ENCODE measurements around the gene KRTAP10-7.
"Not testable (repeated sequence)": the region's sequence is repeated elsewhere in the genome, so short reads cannot be mapped to it uniquely, and the experiment has no call there.

The KRTAP10-7 gene

DNA sequence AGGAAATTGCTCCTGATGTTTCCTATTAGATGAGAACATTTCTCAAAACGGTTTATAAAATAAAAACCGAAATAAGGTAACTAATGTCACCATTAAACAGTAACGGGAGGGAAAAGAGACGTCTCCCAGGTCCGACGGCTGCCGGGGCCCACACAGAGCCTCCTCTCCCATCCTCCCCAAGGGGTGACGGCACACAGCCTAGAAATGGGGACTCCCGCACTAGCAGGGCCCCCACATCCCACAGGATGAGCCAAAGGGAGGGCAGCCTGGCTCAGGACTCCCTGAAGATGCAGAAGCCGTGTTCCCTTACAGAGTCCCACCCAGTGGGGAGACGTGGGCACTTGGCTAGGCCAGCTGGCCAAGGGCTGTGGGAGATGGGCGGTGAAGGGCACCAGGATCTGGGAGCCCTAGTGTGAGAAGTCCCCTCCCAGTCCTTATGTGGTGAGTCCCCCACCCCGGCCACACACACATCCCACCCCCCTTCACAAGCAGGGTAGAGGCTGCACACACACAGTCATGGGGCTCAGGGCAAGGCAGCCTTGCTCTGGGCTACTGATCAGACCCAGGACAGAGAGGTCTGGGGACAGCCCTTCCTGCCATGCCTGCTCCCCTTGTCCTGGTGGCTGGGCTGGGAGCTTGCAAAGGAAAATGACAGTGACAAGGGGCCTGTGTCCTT is 45.1 kb upstream of the KRTAP10-7 start:
- in situ Hi-C loops (cut with HindIII; ENCODE audit: low pct_ligation_motif_present, low sequenced_read_pairs): no loop called here
- H3K27ac ChIP-seq: no peak overlapping the region
- H3K4me3 ChIP-seq (ENCODE audit: low read depth, low read length): no peak overlapping the region
- no peaks in the 10 kb centered on the region for H3K36me3 ChIP-seq (replicated peaks)
- TF ChIP-seq, protein P1, sequence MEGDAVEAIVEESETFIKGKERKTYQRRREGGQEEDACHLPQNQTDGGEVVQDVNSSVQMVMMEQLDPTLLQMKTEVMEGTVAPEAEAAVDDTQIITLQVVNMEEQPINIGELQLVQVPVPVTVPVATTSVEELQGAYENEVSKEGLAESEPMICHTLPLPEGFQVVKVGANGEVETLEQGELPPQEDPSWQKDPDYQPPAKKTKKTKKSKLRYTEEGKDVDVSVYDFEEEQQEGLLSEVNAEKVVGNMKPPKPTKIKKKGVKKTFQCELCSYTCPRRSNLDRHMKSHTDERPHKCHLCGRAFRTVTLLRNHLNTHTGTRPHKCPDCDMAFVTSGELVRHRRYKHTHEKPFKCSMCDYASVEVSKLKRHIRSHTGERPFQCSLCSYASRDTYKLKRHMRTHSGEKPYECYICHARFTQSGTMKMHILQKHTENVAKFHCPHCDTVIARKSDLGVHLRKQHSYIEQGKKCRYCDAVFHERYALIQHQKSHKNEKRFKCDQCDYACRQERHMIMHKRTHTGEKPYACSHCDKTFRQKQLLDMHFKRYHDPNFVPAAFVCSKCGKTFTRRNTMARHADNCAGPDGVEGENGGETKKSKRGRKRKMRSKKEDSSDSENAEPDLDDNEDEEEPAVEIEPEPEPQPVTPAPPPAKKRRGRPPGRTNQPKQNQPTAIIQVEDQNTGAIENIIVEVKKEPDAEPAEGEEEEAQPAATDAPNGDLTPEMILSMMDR (IDR thresholded peaks at IDR 0.05; ENCODE audit: low read depth, low read length, missing control alignments): no peak
- peaks cover 12% of the 10 kb centered on the region for H3K27me3 ChIP-seq (replicated peaks)
- DNase-seq: no peak

DNA sequence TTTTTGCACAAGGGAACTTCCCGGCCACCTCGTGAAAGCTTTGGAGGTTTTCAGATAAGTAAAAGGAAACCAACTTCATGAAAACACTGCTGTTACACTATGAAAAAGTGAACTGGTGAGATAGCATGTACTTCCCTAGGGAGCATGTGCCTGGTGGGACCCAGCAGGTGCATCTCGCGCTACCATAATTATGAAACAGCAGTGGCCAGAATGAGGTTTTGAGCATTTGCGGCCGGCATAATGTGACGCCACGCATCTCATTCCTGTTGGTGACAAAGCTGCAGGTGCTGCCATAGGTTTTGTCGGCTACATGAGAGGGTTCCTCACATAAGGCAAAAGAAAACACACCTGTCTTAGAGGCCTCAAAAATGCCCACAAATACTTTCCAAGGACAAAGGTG is 43.5 kb upstream of the KRTAP10-7 start:
- in situ Hi-C loops (cut with HindIII; ENCODE audit: low pct_ligation_motif_present, low sequenced_read_pairs): no loop called here
- H3K27me3 ChIP-seq (replicated peaks): peaks cover 12% of the 10 kb centered on the region
- H3K36me3 ChIP-seq (replicated peaks): no peaks in the 10 kb centered on the region
- H3K4me3 ChIP-seq (ENCODE audit: low read depth, low read length): no peak overlapping the region
- no peak for DNase-seq
- H3K27ac ChIP-seq: no peak overlapping the region
- TF ChIP-seq, protein P1 (IDR thresholded peaks at IDR 0.05; ENCODE audit: low read depth, low read length, missing control alignments): no peak

DNA sequence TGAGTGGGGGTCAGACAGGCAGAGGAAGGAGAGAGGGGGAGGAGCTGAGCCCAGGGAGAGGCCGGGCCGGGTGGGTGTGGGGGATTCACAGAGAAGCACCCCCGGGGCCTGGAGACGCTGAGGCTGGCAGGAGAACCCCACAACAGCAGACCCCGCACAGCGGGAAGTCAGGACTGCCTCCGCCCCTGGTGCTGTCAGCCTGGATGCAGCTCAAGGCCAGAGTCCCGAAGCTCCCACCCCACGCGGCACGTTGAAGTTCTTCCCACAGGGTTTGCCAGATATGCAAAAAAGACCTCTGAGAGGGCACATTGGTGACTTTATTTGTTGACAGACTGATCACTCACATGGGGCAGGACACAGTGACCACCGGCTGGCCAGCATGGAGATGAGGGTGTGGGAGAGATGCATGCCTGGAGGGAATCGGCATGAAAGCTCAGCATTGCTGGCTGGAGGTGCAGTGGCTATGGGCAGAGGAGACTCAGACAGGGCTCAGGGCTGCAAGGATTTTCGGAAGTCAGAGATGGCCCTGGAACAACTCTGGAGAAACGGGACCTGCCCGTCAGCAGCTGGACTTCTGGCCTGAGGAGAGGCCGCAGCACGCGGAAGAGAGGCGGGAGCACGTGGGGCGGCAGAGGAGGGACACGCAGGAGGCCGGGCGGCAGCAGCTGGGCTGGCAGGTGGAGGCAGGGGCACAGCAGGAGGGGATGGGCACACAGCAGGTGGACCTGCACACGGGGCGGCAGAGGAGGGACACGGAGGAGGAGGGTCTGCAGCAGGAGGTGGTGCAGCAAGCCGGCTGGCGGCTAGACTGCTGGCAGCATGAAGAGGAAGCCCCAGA is 42.7 kb upstream of the KRTAP10-7 start:
- in situ Hi-C loops (cut with HindIII; ENCODE audit: low pct_ligation_motif_present, low sequenced_read_pairs): no loop called here
- Histone ChIP-seq H3K4me3 (ENCODE audit: low read depth, low read length) (no peak overlapping the region), H3K36me3 (replicated peaks) (no peaks in the 10 kb centered on the region), H3K27me3 (replicated peaks) (peaks cover 12% of the 10 kb centered on the region), H3K27ac (no peak overlapping the region)
- DNase-seq: no peak
- TF ChIP-seq, protein P1 (IDR thresholded peaks at IDR 0.05; ENCODE audit: low read depth, low read length, missing control alignments): no peak

DNA sequence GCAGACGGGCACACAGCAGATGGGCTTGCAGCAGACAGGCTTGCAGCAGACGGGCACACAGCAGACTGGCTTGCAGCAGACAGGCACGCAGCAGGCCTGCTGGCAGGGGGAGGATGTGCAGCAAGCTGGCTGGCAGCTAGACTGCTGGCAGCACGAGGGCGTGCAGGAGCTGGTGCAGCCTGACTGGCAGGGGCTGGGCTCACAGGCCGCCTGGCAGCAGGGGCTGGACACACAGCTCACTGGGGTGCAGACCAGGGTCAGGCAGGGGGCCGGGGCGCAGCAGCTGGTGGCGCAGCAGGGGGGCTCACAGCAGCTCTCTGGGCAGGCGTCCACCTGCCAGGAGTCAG is 42.1 kb upstream of the KRTAP10-7 start:
- H3K36me3 ChIP-seq (replicated peaks); in situ Hi-C loops (cut with HindIII; ENCODE audit: low pct_ligation_motif_present, low sequenced_read_pairs); H3K27ac ChIP-seq; DNase-seq; H3K4me3 ChIP-seq (ENCODE audit: low read depth, low read length): not testable (repeated sequence)
- peaks cover 12% of the 10 kb centered on the region for H3K27me3 ChIP-seq (replicated peaks)

DNA sequence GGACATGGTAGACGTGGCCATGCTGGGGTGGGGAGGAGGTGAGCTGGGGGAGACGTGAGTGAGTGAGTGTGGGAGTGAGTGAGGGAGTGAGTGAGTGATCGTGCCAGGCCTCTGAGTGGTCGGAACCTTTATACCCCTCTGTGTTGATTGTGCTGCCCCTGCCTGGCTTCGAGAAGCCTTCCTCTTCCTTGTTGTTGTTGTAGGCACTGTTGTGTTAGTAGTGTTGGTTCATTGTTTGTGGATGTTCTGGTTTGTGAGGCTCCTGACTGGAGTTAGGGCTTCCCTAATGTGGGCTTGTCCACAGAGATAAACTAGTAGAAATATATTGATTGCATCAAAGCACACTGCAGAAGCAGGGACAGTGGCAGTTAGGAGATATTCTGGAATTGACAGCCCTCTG is 41.7 kb upstream of the KRTAP10-7 start, which contains the start of gene KRTAP10-3:
TSS of gene KRTAP10-3 (minus strand) at position 101 of the 400 bp plus-strand sequence. CDS start at position 21, 80 bp downstream.
- no peak for DNase-seq
- Histone ChIP-seq H3K36me3 (replicated peaks) (no peaks in the 10 kb centered on the region), H3K27ac (no peak within 1 kb of the TSS), H3K4me3 (ENCODE audit: low read depth, low read length) (no peak within 1 kb of the TSS), H3K27me3 (replicated peaks) (peaks cover 12% of the 10 kb centered on the region)
- TF ChIP-seq, protein P1 (IDR thresholded peaks at IDR 0.05; ENCODE audit: low read depth, low read length, missing control alignments): no peak
- in situ Hi-C loops (cut with HindIII; ENCODE audit: low pct_ligation_motif_present, low sequenced_read_pairs): no loop called here

DNA sequence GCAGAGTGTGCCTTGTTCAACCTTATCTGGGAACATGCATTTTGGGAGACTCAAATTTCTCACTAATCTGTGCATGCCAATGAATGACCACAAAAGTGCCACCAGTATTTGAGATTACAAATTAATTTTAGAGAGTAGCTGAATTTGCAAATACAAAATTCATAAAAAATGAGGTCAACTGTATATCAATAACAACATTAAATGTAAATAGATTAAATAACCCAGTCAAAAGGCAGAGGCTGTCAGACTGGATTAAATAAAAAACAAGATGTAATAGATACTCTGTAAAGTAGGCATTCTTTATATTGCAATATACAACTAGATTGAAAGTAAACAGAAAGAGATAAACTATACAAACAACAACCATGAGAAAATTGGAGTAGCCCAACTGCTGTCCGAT is 36.3 kb upstream of the KRTAP10-7 start:
- no peak overlapping the region for H3K4me3 ChIP-seq (ENCODE audit: low read depth, low read length)
- H3K27me3 ChIP-seq (replicated peaks): no peaks in the 10 kb centered on the region
- H3K36me3 ChIP-seq (replicated peaks): no peaks in the 10 kb centered on the region
- H3K27ac ChIP-seq: no peak overlapping the region
- DNase-seq: no peak
- TF ChIP-seq, protein P1 (IDR thresholded peaks at IDR 0.05; ENCODE audit: low read depth, low read length, missing control alignments): no peak
- in situ Hi-C loops (cut with HindIII; ENCODE audit: low pct_ligation_motif_present, low sequenced_read_pairs): no loop called here
